ENCODE results near the gene SIRPD.

DNA sequence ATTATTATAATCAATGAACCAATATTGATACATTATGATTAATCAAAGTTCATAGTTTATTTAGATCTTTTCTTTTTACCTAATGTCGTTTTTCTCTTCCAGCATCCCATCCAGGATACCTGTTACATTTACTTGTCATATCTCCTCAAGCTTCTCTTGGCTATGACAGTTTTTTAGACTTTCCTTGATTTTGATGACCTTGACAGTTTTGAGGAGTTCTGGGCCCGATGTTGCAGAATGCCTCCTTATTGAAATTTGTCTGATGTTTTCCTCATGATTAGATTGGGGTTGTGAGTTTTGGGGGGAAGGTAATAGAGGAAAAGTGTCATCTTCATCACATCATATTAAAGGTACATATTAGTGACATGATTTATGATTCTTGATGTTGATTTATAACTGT is 3.8 kb upstream of the SIRPD start:
- TF ChIP-seq, protein P1, sequence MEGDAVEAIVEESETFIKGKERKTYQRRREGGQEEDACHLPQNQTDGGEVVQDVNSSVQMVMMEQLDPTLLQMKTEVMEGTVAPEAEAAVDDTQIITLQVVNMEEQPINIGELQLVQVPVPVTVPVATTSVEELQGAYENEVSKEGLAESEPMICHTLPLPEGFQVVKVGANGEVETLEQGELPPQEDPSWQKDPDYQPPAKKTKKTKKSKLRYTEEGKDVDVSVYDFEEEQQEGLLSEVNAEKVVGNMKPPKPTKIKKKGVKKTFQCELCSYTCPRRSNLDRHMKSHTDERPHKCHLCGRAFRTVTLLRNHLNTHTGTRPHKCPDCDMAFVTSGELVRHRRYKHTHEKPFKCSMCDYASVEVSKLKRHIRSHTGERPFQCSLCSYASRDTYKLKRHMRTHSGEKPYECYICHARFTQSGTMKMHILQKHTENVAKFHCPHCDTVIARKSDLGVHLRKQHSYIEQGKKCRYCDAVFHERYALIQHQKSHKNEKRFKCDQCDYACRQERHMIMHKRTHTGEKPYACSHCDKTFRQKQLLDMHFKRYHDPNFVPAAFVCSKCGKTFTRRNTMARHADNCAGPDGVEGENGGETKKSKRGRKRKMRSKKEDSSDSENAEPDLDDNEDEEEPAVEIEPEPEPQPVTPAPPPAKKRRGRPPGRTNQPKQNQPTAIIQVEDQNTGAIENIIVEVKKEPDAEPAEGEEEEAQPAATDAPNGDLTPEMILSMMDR (CRISPR knock-in tag; IDR thresholded peaks at IDR 0.05), result no peak
- TF ChIP-seq CHD4 (IDR thresholded peaks at IDR 0.05; ENCODE audit: borderline replicate concordance, low read length) (no peak), SALL2 (CRISPR knock-in tag; IDR thresholded peaks at IDR 0.05) (no peak), MAFG (CRISPR knock-in tag; IDR thresholded peaks at IDR 0.05) (no peak), FOXC1 (CRISPR knock-in tag; IDR thresholded peaks at IDR 0.05; ENCODE audit: borderline replicate concordance) (no peak), PREB (CRISPR knock-in tag; IDR thresholded peaks at IDR 0.05) (no peak), ZNF382 (CRISPR knock-in tag; IDR thresholded peaks at IDR 0.05; ENCODE audit: borderline replicate concordance) (no peak), ZSCAN29 (CRISPR knock-in tag; conservative IDR thresholded peaks at IDR 0.05) (no peak), IKZF4 (CRISPR knock-in tag; IDR thresholded peaks at IDR 0.05; ENCODE audit: borderline replicate concordance, low read depth, not compliant biosample characterization) (no peak), PCBP1 (IDR thresholded peaks at IDR 0.05; ENCODE audit: borderline replicate concordance, low read depth, low read length) (no peak), ZNF460 (CRISPR knock-in tag; IDR thresholded peaks at IDR 0.05; ENCODE audit: borderline replicate concordance) (no peak)
- TF ChIP-seq, protein P2, sequence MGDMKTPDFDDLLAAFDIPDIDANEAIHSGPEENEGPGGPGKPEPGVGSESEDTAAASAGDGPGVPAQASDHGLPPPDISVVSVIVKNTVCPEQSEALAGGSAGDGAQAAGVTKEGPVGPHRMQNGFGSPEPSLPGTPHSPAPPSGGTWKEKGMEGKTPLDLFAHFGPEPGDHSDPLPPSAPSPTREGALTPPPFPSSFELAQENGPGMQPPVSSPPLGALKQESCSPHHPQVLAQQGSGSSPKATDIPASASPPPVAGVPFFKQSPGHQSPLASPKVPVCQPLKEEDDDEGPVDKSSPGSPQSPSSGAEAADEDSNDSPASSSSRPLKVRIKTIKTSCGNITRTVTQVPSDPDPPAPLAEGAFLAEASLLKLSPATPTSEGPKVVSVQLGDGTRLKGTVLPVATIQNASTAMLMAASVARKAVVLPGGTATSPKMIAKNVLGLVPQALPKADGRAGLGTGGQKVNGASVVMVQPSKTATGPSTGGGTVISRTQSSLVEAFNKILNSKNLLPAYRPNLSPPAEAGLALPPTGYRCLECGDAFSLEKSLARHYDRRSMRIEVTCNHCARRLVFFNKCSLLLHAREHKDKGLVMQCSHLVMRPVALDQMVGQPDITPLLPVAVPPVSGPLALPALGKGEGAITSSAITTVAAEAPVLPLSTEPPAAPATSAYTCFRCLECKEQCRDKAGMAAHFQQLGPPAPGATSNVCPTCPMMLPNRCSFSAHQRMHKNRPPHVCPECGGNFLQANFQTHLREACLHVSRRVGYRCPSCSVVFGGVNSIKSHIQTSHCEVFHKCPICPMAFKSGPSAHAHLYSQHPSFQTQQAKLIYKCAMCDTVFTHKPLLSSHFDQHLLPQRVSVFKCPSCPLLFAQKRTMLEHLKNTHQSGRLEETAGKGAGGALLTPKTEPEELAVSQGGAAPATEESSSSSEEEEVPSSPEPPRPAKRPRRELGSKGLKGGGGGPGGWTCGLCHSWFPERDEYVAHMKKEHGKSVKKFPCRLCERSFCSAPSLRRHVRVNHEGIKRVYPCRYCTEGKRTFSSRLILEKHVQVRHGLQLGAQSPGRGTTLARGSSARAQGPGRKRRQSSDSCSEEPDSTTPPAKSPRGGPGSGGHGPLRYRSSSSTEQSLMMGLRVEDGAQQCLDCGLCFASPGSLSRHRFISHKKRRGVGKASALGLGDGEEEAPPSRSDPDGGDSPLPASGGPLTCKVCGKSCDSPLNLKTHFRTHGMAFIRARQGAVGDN (CRISPR knock-in tag; IDR thresholded peaks at IDR 0.05), result no peak
